Uterus (tissue), 2 donors: Measurements from ENCODE around the gene TSPAN17.

ENCODE experiments used
- CTCF ChIP-seq, 4 experiments: fragments of 200-600 bp in 2 of 4; fragments of 450-650 bp in 2 of 4; sonication (generic) in 2 of 4; IDR thresholded peaks; one replicate each; pipeline ENCODE4 v1.5.1; 2016 to 2019; ENCODE audit warnings: antibody characterized with exemption in 4 of 4, mild to moderate bottlenecking in 2 of 4, moderate library complexity in 1 of 4
- POLR2A ChIP-seq, 2 donors: fragments of 450-650 bp; IDR thresholded peaks; one replicate each; pipeline ENCODE4 v1.6.1; 2016; ENCODE audit warnings: antibody characterized with exemption in 2 of 2, mild to moderate bottlenecking in 1 of 2, moderate library complexity in 1 of 2

- TF ChIP-seq CTCF (IDR thresholded peaks at IDR 0.05), result no peak
- TF ChIP-seq POLR2A (IDR thresholded peaks at IDR 0.05), result no peak
Measured at GRCh38 chr5:176612008-176612407, 35.3 kb upstream of the TSPAN17 start.
